ENCODE measurements around the gene APOBEC3F. TPM values are rescaled to one million over a fixed set of nuclear protein-coding genes. Genes with fewer than 3 reads are reported as not detected.

APOBEC3F gene
- total RNA-seq, 2 experiments from 2014 or later: 20.7 to 25.0 TPM

DNA sequence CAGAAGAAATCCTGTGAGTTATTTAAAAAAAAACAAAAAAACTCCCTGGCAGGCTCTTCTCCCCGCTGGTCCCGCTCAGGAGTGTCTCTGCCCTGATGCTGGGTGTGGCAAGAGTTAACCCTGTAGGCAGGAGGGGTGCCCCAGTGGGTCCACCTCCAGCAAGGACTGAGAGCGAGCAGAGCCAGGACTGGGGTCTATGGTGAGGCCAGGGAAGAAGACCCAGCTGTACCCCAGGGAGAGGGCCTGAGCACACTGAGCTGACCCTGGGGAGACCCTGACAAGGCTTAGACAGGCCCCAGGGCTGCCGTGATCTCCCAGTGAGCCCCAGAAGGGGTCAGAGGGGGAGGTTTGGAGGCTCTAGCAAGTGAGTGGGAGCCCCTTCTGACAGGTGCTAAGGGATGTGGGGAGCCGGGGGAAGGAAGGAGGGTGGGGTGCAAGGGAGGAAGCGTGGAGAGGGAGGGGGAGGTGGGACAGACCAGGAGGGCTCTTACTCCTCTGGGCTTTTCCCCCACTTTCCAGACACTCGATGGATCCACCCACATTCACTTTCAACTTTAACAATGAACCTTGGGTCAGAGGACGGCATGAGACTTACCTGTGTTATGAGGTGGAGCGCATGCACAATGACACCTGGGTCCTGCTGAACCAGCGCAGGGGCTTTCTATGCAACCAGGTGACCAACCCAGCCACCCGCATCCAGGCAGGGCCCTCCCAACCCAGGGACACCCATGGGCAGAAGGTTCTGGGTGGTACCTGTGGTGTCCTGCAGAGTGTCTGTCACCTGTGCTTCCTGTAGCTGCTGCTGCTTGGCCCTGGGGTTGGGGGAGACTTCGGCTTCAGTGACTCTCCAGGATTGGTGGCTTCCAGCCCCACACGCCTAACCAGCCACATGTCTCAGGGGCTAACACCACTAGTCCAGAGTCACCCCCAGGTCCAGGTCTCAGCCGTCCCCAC lies 42.8 kb downstream of the APOBEC3F start:
- POLR2A ChIA-PET: interaction anchor here (1.1 kb wide), 1 partner anchor 35 kb away, joined by 4 read pairs; no protein-coding TSS in a partner anchor
- CTCF ChIA-PET: no interaction called here
- intact Hi-C loops (cut with micrococcal nuclease): loop anchor here (5.0 kb wide), 1 partner anchor 34 kb away; no protein-coding TSS in a partner anchor
- no peaks in the 10 kb centered on the region for H3K27me3 Mint-ChIP-seq
- ATAC-seq (no peak), DNase-seq (no peak)
- H3K27ac Mint-ChIP-seq: peak overlapping the region; percentile 65
- H3K4me3 Mint-ChIP-seq: no peak overlapping the region
- no peaks in the 10 kb centered on the region for H3K9me3 Mint-ChIP-seq
- peaks cover 63% of the 10 kb centered on the region for H3K4me1 Mint-ChIP-seq (ENCODE audit: low read depth)
- H3K36me3 Mint-ChIP-seq (ENCODE audit: low read depth): peaks cover 29% of the 10 kb centered on the region
- TF ChIP-seq, protein P1, sequence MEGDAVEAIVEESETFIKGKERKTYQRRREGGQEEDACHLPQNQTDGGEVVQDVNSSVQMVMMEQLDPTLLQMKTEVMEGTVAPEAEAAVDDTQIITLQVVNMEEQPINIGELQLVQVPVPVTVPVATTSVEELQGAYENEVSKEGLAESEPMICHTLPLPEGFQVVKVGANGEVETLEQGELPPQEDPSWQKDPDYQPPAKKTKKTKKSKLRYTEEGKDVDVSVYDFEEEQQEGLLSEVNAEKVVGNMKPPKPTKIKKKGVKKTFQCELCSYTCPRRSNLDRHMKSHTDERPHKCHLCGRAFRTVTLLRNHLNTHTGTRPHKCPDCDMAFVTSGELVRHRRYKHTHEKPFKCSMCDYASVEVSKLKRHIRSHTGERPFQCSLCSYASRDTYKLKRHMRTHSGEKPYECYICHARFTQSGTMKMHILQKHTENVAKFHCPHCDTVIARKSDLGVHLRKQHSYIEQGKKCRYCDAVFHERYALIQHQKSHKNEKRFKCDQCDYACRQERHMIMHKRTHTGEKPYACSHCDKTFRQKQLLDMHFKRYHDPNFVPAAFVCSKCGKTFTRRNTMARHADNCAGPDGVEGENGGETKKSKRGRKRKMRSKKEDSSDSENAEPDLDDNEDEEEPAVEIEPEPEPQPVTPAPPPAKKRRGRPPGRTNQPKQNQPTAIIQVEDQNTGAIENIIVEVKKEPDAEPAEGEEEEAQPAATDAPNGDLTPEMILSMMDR (IDR thresholded peaks at IDR 0.05): no peak

- Mint-ChIP-seq H3K4me3 (no peak overlapping the region), H3K27me3 (no peaks in the 10 kb centered on the region), H3K36me3 (ENCODE audit: low read depth) (peaks cover 27% of the 10 kb centered on the region), H3K4me1 (ENCODE audit: low read depth) (peaks cover 75% of the 10 kb centered on the region), H3K27ac (peak overlapping the region; percentile 2), H3K9me3 (no peaks in the 10 kb centered on the region)
- ATAC-seq (no peak), DNase-seq (no peak)
- TF ChIP-seq, protein P1 (IDR thresholded peaks at IDR 0.05): no peak
- ChIA-PET CTCF (no interaction called here), POLR2A (interaction anchor here (1.0 to 1.1 kb wide), 2 partner anchors 14 to 16 kb away, joined by 3 read pairs; no protein-coding TSS in a partner anchor)
- intact Hi-C loops (cut with micrococcal nuclease): loop anchor here (5.0 kb wide), 1 partner anchor 33 kb away; no protein-coding TSS in a partner anchor
Measured at GRCh38 chr22:39084666-39085065, 44.0 kb downstream of the APOBEC3F start.

GRCh38 chr22:39087098-39087497 lies 46.4 kb downstream of the APOBEC3F start:
- DNase-seq: no peak
- Mint-ChIP-seq H3K9me3 (no peaks in the 10 kb centered on the region), H3K4me3 (no peak overlapping the region), H3K4me1 (ENCODE audit: low read depth) (peaks cover 78% of the 10 kb centered on the region), H3K27ac (peak overlapping the region; percentile 47), H3K36me3 (ENCODE audit: low read depth) (peaks cover 7% of the 10 kb centered on the region), H3K27me3 (no peaks in the 10 kb centered on the region)
- ChIA-PET POLR2A (interaction anchor here (0.6 to 1.6 kb wide), 2 partner anchors 27 to 771 kb away, joined by 3 to 6 read pairs; no protein-coding TSS in a partner anchor), CTCF (interaction anchor here (1.4 kb wide), 1 partner anchor 31 kb away, joined by 3 read pairs; no protein-coding TSS in a partner anchor)
- TF ChIP-seq, protein P1 (IDR thresholded peaks at IDR 0.05): no peak
- ATAC-seq: no peak
- intact Hi-C loops (cut with micrococcal nuclease): no loop called here

- Mint-ChIP-seq H3K36me3 (ENCODE audit: low read depth) (peaks cover 7% of the 10 kb centered on the region), H3K4me3 (no peak overlapping the region), H3K4me1 (ENCODE audit: low read depth) (peaks cover 80% of the 10 kb centered on the region), H3K27me3 (no peaks in the 10 kb centered on the region), H3K27ac (peak overlapping the region; percentile 98), H3K9me3 (no peaks in the 10 kb centered on the region)
- intact Hi-C loops (cut with micrococcal nuclease): no loop called here
- POLR2A ChIA-PET: interaction anchor here (0.7 to 3.0 kb wide), 6 partner anchors 8 to 26 kb away, joined by 3 to 14 read pairs (median 4); partner anchors contain the start of gene APOBEC3G
- TF ChIP-seq, protein P1 (IDR thresholded peaks at IDR 0.05): no peak
- CTCF ChIA-PET: interaction anchor here (1.4 kb wide), 1 partner anchor 30 kb away, joined by 3 read pairs; no protein-coding TSS in a partner anchor
- peak; percentile 54 for DNase-seq
- ATAC-seq: no peak
Measured at GRCh38 chr22:39087881-39088684, 47.4 kb downstream of the APOBEC3F start.

Data from activated CD8-positive, alpha-beta T cell treated with anti-CD3 and anti-CD28 coated beads for 36 hours (primary cell).